Sigmoid colon (tissue), 7 donors: ENCODE results near the gene ASF1B. TPM values are rescaled to one million over a fixed set of nuclear protein-coding genes. Genes with fewer than 3 reads are reported as not detected.
A peak's percentile ranks its signal among the peaks of the same experiment; 100 is the strongest.

Experiments
- DNase-seq: peaks from one replicate; pipeline ENCODE4 v3.0.0-alpha.2; 2019
- H3K27ac ChIP-seq, 4 donors: fragments of 200-600 bp; sonication (generic); one replicate each; pipeline ENCODE4 v1.5.1; 2016 to 2019; ENCODE audit warnings: mild to moderate bottlenecking in 1 of 4
- H3K27me3 ChIP-seq, 3 donors: fragments of 200-600 bp; sonication (generic); one replicate each; pipeline ENCODE4 v1.5.1; 2019; ENCODE audit warnings: mild to moderate bottlenecking in 1 of 3
- H3K36me3 ChIP-seq, 4 donors: fragments of 200-600 bp; sonication (generic); one replicate each; pipeline ENCODE4 v1.5.1; 2016 to 2019
- H3K4me1 ChIP-seq, 4 donors: fragments of 200-600 bp; sonication (generic); one replicate each; pipeline ENCODE4 v1.5.1; 2017 to 2019
- H3K4me3 ChIP-seq, 4 donors: fragments of 200-600 bp; sonication (generic); one replicate each; pipeline ENCODE4 v1.5.1; 2017 to 2019; ENCODE audit warnings: mild to moderate bottlenecking in 2 of 4, moderate library complexity in 1 of 4
- H3K9me3 ChIP-seq, 4 donors: fragments of 200-600 bp in 3 of 4; sonication (generic) in 3 of 4; one replicate each; pipeline versions ENCODE4 v1.5.1 to v1.6.1; 2013 to 2019
- EP300 ChIP-seq, 4 donors: sonication (generic); formaldehyde crosslinking; IDR thresholded peaks; one replicate each; pipeline ENCODE4 v1.6.1; 2017; ENCODE audit warnings: antibody characterized with exemption in 4 of 4
- POLR2A ChIP-seq, 2 donors: fragments of 450-650 bp; IDR thresholded peaks; one replicate each; pipeline ENCODE4 v1.6.1; 2016; ENCODE audit warnings: antibody characterized with exemption in 2 of 2, mild to moderate bottlenecking in 2 of 2, moderate library complexity in 2 of 2
- POLR2AphosphoS5 ChIP-seq, 4 donors: sonication (generic); formaldehyde crosslinking; IDR thresholded peaks; one replicate each; pipeline ENCODE4 v1.6.1; 2017; ENCODE audit warnings: antibody characterized with exemption in 4 of 4
- WGBS, 2 donors: extraction: QIAGEN DNeasy Blood & Tissue Kit; methylation state at CpG; one replicate each; pipeline ENCODE4 v1.1.7; 2013; 5-methylcytosine and 5-hydroxymethylcytosine counted together
- intact Hi-C: fragments of 100-400 bp; cut with DNase I; formaldehyde crosslinking; loops from one replicate; pipeline ENCODE4 v1.15.1; 2023
- polyA plus RNA-seq, 3 donors: library from polyadenylated mRNA; stranded (reverse); fragments of 200-250 nt; gene quantifications; one replicate each; pipeline ENCODE4 v1.2.3, GENCODE V29; 2013
- total RNA-seq, 4 donors: library from RNA; depleted of rRNA; stranded (reverse); fragments of >200 nt; gene quantifications; one replicate each; pipeline ENCODE4 v1.1.0, GENCODE V29; 2016
- TF ChIP-seq, protein P1 (sequence below), 4 experiments: fragments of 450-650 bp in 3 of 4; fragments of 200-600 bp in 1 of 4; IDR thresholded peaks; one replicate each; pipeline ENCODE4 v1.5.1; 2016 to 2019; ENCODE audit warnings: antibody characterized with exemption in 4 of 4, mild to moderate bottlenecking in 3 of 4, moderate library complexity in 2 of 4
- donor health status: healthy with polysubstance abuse.
- donor health status: Bipolar disorder and iron deficiency.
- donor health status: healthy.

The ASF1B gene
- total and polyA plus RNA-seq, 7 donors, result 1.1 to 26.9 (median 2.8) TPM; not detected in 1

DNA sequence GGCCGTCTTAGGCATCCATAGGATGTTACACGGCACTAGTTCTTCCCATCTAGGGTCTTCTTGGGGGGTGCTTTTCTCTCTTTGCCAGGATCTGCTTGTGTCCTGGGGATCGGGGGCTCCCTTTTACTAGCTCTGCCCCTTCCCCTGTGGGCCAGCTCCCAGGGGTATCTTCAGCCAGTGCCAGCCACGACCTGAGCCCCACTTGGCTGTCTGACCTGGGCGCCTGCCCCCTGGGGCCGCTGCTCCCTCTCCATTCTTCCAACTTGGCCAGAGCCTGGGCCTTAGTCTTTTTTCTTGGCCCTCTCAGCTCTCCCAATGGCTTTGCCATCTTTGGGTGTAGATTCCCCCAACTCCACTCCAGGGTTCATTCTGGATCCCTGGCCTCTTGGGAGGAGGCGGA lies 21.9 kb downstream of the ASF1B start:
- WGBS, 2 donors, result 90 to 93% methylated on average over 7 of the region's 7 CpGs
- Histone ChIP-seq H3K27me3 (no peaks in the 10 kb centered on the region), H3K27ac (peak overlapping the region; percentile 87 to 100 (median 96)), H3K9me3 (no peaks in the 10 kb centered on the region), H3K4me1 (peaks cover 0 to 84% (median 69%) of the 10 kb centered on the region in 4 donors), H3K4me3 (no peak overlapping the region), H3K36me3 (no peaks in the 10 kb centered on the region)
- DNase-seq, result no peak
- TF ChIP-seq, protein P1, sequence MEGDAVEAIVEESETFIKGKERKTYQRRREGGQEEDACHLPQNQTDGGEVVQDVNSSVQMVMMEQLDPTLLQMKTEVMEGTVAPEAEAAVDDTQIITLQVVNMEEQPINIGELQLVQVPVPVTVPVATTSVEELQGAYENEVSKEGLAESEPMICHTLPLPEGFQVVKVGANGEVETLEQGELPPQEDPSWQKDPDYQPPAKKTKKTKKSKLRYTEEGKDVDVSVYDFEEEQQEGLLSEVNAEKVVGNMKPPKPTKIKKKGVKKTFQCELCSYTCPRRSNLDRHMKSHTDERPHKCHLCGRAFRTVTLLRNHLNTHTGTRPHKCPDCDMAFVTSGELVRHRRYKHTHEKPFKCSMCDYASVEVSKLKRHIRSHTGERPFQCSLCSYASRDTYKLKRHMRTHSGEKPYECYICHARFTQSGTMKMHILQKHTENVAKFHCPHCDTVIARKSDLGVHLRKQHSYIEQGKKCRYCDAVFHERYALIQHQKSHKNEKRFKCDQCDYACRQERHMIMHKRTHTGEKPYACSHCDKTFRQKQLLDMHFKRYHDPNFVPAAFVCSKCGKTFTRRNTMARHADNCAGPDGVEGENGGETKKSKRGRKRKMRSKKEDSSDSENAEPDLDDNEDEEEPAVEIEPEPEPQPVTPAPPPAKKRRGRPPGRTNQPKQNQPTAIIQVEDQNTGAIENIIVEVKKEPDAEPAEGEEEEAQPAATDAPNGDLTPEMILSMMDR (IDR thresholded peaks at IDR 0.05), result no peak
- no peak for TF ChIP-seq EP300 (IDR thresholded peaks at IDR 0.05)
- no peak for TF ChIP-seq POLR2A (IDR thresholded peaks at IDR 0.05)
- TF ChIP-seq POLR2AphosphoS5 (IDR thresholded peaks at IDR 0.05), result no peak
- intact Hi-C loops, result loop anchor here (2.0 kb wide), 1 partner anchor 24 kb away; the partner anchor contains the start of gene SAMD1

DNA sequence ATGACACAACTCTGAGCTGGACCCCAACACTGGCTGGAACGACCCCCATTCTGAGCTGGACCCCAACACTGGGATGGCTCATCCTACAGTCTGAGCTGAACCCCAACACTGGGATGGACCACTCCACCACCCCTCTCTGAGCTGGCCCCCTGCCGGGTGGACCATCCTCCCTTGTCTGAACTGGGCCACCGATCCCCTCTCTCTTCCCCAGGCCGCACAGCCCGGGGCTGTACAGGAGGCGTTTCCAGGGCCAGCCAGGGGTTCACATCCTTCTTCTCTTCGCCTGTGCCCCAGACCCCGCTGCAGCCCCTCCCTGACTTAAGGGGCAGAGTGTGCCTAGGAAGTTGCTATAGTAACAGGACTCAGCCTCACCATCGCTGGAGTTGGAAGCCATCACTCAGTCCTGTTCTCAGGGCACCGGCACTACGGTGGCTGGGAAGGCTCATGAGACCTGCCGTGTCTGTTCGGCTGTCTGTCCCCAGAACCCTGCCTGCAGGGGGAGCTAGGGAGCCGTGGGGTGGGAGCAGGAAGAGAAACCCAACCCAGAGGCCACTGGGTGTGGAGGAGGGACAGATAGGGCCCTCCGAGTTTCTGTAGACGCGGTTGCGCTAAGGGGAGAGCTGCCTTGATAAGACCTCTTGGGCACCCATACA lies 22.5 kb downstream of the ASF1B start:
- Histone ChIP-seq H3K4me1 (peaks cover 0 to 84% (median 63%) of the 10 kb centered on the region in 4 donors), H3K4me3 (no peak overlapping the region), H3K9me3 (no peaks in the 10 kb centered on the region), H3K27me3 (no peaks in the 10 kb centered on the region), H3K27ac (peak overlapping the region; percentile 87 to 100 (median 96)), H3K36me3 (no peaks in the 10 kb centered on the region)
- 83 to 87% methylated on average over 18 of the region's 18 CpGs for WGBS, 2 donors
- DNase-seq, result no peak
- intact Hi-C loops, result loop anchor here (2.0 kb wide), 2 partner anchors 23 to 41 kb away; partner anchors contain the start of genes MISP3 and SAMD1
- TF ChIP-seq, protein P1 (IDR thresholded peaks at IDR 0.05), result no peak
- TF ChIP-seq EP300 (IDR thresholded peaks at IDR 0.05) (no peak), POLR2A (IDR thresholded peaks at IDR 0.05) (no peak), POLR2AphosphoS5 (IDR thresholded peaks at IDR 0.05) (no peak)

DNA sequence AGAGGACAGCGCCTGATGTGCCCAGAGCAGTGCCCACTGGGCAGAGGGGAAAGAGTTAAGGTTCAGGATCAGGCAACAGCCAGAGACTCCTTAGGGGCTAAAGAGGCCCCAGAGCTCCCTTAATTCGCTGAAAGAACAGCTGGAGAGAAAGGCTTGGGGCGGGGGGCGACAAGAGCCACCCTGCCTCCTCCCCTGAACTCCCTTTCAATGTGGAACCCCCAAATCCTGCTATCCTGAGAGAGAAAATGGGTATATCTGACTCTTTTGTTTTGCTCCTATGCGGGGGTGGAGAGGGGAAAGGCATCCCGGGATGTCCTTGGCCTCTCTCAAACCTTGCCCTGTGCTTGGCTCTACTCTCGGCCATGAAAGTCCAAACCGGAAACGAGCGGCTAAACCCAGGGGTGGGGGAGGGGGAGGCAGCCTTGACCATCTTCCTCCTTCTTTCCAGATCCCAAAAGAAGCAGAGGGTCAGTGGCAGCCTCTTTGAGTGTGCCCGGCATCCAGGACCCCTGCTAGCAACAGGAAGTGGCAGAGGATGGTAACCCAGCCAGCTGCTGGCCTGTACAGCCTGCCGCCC lies 23.5 kb downstream of the ASF1B start:
- H3K9me3 ChIP-seq, result no peaks in the 10 kb centered on the region
- H3K4me1 ChIP-seq, result peaks cover 0 to 86% (median 65%) of the 10 kb centered on the region in 4 donors
- H3K27ac ChIP-seq, result peak overlapping the region; percentile 87 to 100 (median 96)
- TF ChIP-seq, protein P1 (IDR thresholded peaks at IDR 0.05), result no peak
- TF ChIP-seq POLR2AphosphoS5 (IDR thresholded peaks at IDR 0.05) (no peak), EP300 (IDR thresholded peaks at IDR 0.05) (no peak)
- 61 to 63% methylated on average over 12 of the region's 12 CpGs for WGBS, 2 donors
- H3K4me3 ChIP-seq, result peak overlapping the region in 3 of 4 donors; percentile 13 to 29 (median 21)
- no peaks in the 10 kb centered on the region for H3K36me3 ChIP-seq
- DNase-seq, result peak; percentile 76
- intact Hi-C loops, result loop anchor here (2.0 kb wide), 1 partner anchor 40 kb away; the partner anchor contains the start of gene MISP3
- no peaks in the 10 kb centered on the region for H3K27me3 ChIP-seq

DNA sequence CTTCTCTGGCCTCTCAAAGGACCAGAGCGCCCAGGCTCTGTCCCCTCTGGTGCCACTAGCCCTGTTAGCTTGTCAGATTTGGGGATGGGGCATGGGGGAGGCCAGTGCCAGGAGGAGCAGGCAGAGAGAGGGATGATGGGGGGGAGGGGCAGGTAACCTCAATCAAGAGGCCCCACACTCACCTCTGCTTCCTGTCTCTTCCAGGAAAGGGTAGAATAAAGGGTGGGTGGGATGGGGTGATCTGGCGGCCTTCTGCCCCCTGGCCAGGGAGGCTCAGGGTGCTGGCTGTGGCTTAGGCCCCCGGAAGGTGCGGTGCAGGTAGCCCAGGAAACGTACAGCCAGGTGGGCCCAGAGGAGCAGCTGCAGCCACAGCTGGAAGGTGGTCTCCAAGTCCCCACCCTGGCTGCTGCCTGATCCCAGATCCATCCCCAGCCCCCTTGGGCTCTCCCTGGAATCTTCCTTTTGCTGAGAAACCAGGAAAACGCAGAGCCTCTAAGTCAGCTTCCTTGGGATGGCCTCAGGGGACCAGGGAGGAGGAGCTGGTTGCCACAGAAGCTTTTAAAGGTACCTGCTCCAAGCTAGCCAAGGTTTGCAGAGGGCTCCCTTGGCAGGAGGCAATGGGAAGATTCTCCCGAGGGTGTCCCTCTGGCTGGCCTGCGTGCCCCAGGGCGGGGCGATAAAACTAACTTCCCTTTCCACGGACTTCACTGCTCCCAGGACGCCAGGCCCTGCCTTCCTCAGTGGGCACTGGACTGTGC lies 24.2 kb downstream of the ASF1B start:
- Histone ChIP-seq H3K27ac (peak overlapping the region; percentile 87 to 100 (median 96)), H3K36me3 (no peaks in the 10 kb centered on the region), H3K9me3 (no peaks in the 10 kb centered on the region), H3K4me3 (peak overlapping the region in 3 of 4 donors; percentile 13 to 29 (median 21)), H3K4me1 (peaks cover 0 to 93% (median 72%) of the 10 kb centered on the region in 4 donors), H3K27me3 (no peaks in the 10 kb centered on the region)
- intact Hi-C loops, result loop anchor here (2.0 kb wide), 1 partner anchor 39 kb away; the partner anchor contains the start of gene MISP3
- no peak for TF ChIP-seq EP300 (IDR thresholded peaks at IDR 0.05)
- no peak for TF ChIP-seq POLR2A (IDR thresholded peaks at IDR 0.05)
- TF ChIP-seq, protein P1 (IDR thresholded peaks at IDR 0.05), result no peak
- no peak for TF ChIP-seq POLR2AphosphoS5 (IDR thresholded peaks at IDR 0.05)
- no peak for DNase-seq
- WGBS, 2 donors, result 69 to 72% methylated on average over 12 of the region's 12 CpGs
